ENCODE measurements around the gene CCDC59.

DNA sequence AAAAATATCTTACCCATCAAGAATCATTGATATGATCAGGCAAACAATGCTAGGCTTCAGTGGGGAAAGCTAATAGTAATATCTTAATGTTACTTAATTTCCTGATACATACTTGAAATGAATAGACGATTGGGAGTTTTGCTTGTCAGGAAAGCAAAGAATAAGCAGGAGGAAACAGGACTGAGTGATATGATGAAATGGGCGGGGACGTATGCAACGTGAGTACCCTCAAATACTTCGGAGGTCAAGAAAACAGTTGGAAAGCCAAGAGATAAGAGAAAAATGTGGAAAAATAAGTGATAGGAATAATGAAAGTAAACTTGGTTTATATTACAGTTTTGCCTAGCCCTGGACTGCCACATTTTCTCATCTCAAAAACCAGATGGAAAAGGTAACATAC lies 49.3 kb upstream of the CCDC59 start:
- no peak for TF ChIP-seq ZNF76 (CRISPR knock-in tag; IDR thresholded peaks at IDR 0.05; ENCODE audit: borderline replicate concordance)
- TF ChIP-seq RBBP5 (IDR thresholded peaks at IDR 0.05; ENCODE audit: borderline replicate concordance, insufficient read depth, low read length, poor library complexity, severe bottlenecking) = no peak
- TF ChIP-seq RCOR1 (IDR thresholded peaks at IDR 0.05; ENCODE audit: borderline replicate concordance in 1 of 2, low read depth in 2 of 2, low read length in 2 of 2) = no peak
- TF ChIP-seq, protein P1, sequence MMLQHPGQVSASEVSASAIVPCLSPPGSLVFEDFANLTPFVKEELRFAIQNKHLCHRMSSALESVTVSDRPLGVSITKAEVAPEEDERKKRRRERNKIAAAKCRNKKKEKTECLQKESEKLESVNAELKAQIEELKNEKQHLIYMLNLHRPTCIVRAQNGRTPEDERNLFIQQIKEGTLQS (IDR thresholded peaks at IDR 0.05) = no peak
- TF ChIP-seq, protein P1 (CRISPR knock-in tag; conservative IDR thresholded peaks at IDR 0.05) = no peak
- TF ChIP-seq SPI1 (IDR thresholded peaks at IDR 0.05; ENCODE audit: borderline replicate concordance, low read depth, low read length) = no peak
- TF ChIP-seq ZNF263 (CRISPR knock-in tag; IDR thresholded peaks at IDR 0.05; ENCODE audit: borderline replicate concordance) = no peak
- no peak for TF ChIP-seq BCL6 (CRISPR knock-in tag; IDR thresholded peaks at IDR 0.05)
